ENCODE results near the gene MPC2.

MPC2 gene

DNA sequence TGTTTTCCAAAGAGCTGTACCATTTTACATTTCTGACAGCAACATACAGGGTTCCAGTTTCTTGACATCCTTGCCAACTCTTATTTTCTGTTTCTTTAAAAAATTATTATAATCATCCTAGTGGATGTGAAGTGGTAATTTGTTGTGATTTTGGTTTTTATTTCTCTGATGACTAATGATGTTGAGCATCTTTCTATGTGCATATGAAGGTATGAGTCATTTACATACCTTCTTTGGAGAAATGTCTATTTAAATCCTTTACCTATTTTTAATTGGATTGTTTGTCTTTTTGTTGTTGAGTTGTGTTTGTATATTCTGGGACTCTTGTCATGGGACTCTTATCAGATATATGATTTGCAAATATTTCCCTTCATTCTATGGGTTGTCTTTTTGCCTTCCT lies 20.8 kb upstream of the MPC2 start:
- Histone ChIP-seq H3K36me3 (ENCODE audit: control insufficient read depth, insufficient read depth, low read length) (no peaks in the 10 kb centered on the region; the same call in 1 of the 2 replicates), H3K27ac (ENCODE audit: low read length) (no peak overlapping the region), H3K9me3 (ENCODE audit: control insufficient read depth, insufficient read depth, low read length) (no peaks in the 10 kb centered on the region), H3K4me1 (ENCODE audit: control insufficient read depth, insufficient read depth, low read length) (no peaks in the 10 kb centered on the region), H3K27me3 (ENCODE audit: control insufficient read depth, insufficient read depth, low read length) (no peaks in the 10 kb centered on the region), H3K4me3 (ENCODE audit: low read length) (no peak overlapping the region)
- DNase-seq (ENCODE audit: low read depth, low spot score) = no peak

DNA sequence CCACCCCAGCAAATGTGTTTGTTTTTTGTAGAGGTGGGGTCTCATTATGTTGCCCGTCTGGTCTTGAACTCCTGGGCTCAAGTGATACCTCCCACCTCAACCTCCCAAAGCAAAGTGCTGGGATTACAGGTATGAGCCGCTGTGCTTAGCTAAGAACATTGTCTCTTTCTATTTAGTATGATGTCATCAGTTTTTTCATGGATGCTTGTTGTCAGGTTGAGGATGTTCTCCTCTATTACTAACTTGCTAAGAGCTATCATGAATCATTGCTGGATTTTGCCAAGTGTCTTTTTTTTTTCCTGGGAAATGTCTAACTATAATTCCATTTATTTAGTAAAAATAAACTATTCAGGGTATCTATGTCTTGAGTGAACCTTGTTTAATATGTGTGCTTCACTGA lies 19.0 kb upstream of the MPC2 start:
- no peak overlapping the region for H3K4me3 ChIP-seq (ENCODE audit: low read length)
- no peaks in the 10 kb centered on the region for H3K4me1 ChIP-seq (ENCODE audit: control insufficient read depth, insufficient read depth, low read length)
- H3K36me3 ChIP-seq (ENCODE audit: control insufficient read depth, insufficient read depth, low read length) = no peaks in the 10 kb centered on the region; the same call in 1 of the 2 replicates
- no peak for DNase-seq (ENCODE audit: low read depth, low spot score)
- no CpG with 5 or more reads among the region's 2 CpGs for WGBS (ENCODE audit: insufficient coverage, insufficient read length)
- H3K27me3 ChIP-seq (ENCODE audit: control insufficient read depth, insufficient read depth, low read length) = no peaks in the 10 kb centered on the region
- H3K9me3 ChIP-seq (ENCODE audit: control insufficient read depth, insufficient read depth, low read length) = no peaks in the 10 kb centered on the region
- no peak overlapping the region for H3K27ac ChIP-seq (ENCODE audit: low read length)

DNA sequence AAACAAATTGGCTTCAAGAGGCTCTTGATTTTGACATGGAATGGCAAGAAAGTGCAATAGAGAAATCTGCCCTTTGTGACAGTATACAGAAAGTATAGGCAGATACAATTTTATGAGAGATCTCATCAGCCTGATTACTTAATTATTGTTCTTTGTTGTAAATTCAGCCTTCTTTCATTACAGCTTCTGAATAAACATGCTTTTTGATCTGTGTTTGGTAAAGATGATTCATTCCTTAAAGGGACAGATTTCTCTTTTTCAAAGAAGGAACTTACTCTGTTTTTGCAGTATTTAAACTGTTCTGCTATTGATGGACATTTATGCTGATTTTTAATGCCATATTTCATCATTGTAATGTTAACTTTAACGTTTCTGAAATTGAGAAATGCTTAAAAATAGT lies 13.7 kb upstream of the MPC2 start:
- Histone ChIP-seq H3K4me1 (ENCODE audit: control insufficient read depth, insufficient read depth, low read length) (no peaks in the 10 kb centered on the region), H3K9me3 (ENCODE audit: control insufficient read depth, insufficient read depth, low read length) (no peaks in the 10 kb centered on the region), H3K27ac (ENCODE audit: low read length) (no peak overlapping the region), H3K4me3 (ENCODE audit: low read length) (no peak overlapping the region), H3K27me3 (ENCODE audit: control insufficient read depth, insufficient read depth, low read length) (no peaks in the 10 kb centered on the region), H3K36me3 (ENCODE audit: control insufficient read depth, insufficient read depth, low read length) (no peaks in the 10 kb centered on the region; the same call in 1 of the 2 replicates)
- DNase-seq (ENCODE audit: low read depth, low spot score) = no peak
- no CpG with 5 or more reads among the region's 1 CpG for WGBS (ENCODE audit: insufficient coverage, insufficient read length)

DNA sequence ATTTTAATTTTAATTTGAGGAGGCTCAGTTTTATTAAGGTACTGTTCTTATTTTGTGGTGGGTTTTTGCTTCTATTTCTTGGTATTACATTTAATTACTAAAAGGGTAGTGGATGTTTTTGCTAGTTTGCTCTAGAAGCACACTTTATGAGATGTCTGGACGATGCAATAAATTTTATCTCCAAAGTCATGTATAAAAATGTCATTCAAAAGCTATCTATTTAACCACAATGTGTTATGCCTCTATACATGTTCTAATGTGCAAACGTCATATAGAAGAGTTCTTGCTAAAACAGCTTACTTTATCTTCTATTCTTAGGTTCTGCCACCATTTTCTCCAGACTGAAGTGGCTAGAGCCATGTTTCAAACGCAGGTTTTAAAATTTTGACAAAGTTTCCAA lies 12.9 kb upstream of the MPC2 start:
- no peaks in the 10 kb centered on the region; the same call in 1 of the 2 replicates for H3K36me3 ChIP-seq (ENCODE audit: control insufficient read depth, insufficient read depth, low read length)
- H3K9me3 ChIP-seq (ENCODE audit: control insufficient read depth, insufficient read depth, low read length) = no peaks in the 10 kb centered on the region
- H3K4me1 ChIP-seq (ENCODE audit: control insufficient read depth, insufficient read depth, low read length) = no peaks in the 10 kb centered on the region
- H3K4me3 ChIP-seq (ENCODE audit: low read length) = no peak overlapping the region
- DNase-seq (ENCODE audit: low read depth, low spot score) = no peak
- no peaks in the 10 kb centered on the region for H3K27me3 ChIP-seq (ENCODE audit: control insufficient read depth, insufficient read depth, low read length)
- H3K27ac ChIP-seq (ENCODE audit: low read length) = no peak overlapping the region
- WGBS (ENCODE audit: insufficient coverage, insufficient read length) = no CpG with 5 or more reads among the region's 3 CpGs

DNA sequence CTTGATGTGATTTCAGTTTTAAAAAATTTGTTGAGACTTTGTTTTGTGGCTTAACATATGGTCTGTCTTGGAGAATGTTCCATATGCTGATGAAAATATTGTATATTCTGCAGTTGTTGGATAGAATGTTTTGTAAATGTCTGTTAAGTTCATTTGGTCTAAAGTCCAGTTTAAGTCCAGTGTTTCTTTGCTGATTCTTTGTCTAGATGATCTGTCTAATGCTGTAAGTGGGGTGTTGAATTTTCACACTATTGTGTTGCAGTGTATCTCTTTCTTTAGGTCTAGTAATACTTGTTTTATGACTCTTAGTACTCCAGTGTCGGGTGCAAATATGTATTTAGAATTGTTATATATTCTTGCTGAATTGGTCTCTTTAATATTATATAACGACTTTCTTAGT lies 10.9 kb upstream of the MPC2 start:
- Histone ChIP-seq H3K9me3 (ENCODE audit: control insufficient read depth, insufficient read depth, low read length) (no peaks in the 10 kb centered on the region), H3K27me3 (ENCODE audit: control insufficient read depth, insufficient read depth, low read length) (no peaks in the 10 kb centered on the region), H3K4me1 (ENCODE audit: control insufficient read depth, insufficient read depth, low read length) (no peaks in the 10 kb centered on the region), H3K36me3 (ENCODE audit: control insufficient read depth, insufficient read depth, low read length) (no peaks in the 10 kb centered on the region), H3K27ac (ENCODE audit: low read length) (no peak overlapping the region), H3K4me3 (ENCODE audit: low read length) (no peak overlapping the region)
- no peak for DNase-seq (ENCODE audit: low read depth, low spot score)
- WGBS (ENCODE audit: insufficient coverage, insufficient read length) = no CpG with 5 or more reads among the region's 2 CpGs

DNA sequence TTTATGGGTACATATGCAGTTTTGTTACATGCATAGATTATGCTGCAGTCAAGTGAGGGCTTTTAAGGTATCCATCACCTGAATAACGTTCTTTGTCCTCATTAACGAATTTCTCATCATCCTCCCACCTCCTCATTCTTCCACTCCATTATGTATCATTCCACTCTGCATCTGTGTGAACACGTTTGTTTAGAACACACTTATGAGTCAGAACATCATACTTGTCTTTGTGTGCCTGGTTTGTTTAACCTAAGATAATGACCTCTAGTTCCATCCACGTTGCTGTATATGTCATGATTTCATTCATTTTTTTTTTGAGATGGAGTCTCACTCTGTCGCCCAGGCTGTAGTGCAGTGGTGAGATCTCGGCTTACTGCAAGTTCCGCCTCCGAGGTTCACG lies 6.7 kb upstream of the MPC2 start:
- DNase-seq (ENCODE audit: low read depth, low spot score) = no peak
- 100% methylated on average over 2 of the region's 9 CpGs for WGBS (ENCODE audit: insufficient coverage, insufficient read length)
- no peaks in the 10 kb centered on the region for H3K36me3 ChIP-seq (ENCODE audit: control insufficient read depth, insufficient read depth, low read length)
- H3K27me3 ChIP-seq (ENCODE audit: control insufficient read depth, insufficient read depth, low read length) = no peaks in the 10 kb centered on the region
- no peaks in the 10 kb centered on the region for H3K4me1 ChIP-seq (ENCODE audit: control insufficient read depth, insufficient read depth, low read length)
- no peak overlapping the region for H3K27ac ChIP-seq (ENCODE audit: low read length)
- H3K4me3 ChIP-seq (ENCODE audit: low read length) = no peak overlapping the region
- no peaks in the 10 kb centered on the region for H3K9me3 ChIP-seq (ENCODE audit: control insufficient read depth, insufficient read depth, low read length)

DNA sequence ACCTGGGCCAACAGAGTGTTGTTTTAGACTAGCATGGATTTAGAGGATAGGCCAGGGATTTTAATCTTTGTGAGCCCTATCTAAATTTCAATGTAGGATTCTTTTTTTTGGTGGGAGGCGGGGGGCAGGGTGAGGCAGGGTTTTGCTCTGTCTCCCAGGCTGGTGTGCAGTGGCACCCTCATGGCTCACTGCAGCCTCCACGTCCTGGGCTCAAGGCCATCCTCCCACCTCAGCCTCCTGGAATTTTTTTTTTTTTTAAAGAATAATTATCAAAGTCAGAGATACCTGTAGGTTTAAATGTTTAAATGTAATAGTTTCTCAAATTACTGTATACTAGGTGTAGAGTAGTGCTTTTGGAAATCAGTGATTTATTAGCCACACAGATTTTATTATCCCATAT lies 3.4 kb upstream of the MPC2 start:
- no peak for DNase-seq (ENCODE audit: low read depth, low spot score)
- H3K4me3 ChIP-seq (ENCODE audit: low read length) = no peak overlapping the region
- WGBS (ENCODE audit: insufficient coverage, insufficient read length) = no CpG with 5 or more reads among the region's 2 CpGs

DNA sequence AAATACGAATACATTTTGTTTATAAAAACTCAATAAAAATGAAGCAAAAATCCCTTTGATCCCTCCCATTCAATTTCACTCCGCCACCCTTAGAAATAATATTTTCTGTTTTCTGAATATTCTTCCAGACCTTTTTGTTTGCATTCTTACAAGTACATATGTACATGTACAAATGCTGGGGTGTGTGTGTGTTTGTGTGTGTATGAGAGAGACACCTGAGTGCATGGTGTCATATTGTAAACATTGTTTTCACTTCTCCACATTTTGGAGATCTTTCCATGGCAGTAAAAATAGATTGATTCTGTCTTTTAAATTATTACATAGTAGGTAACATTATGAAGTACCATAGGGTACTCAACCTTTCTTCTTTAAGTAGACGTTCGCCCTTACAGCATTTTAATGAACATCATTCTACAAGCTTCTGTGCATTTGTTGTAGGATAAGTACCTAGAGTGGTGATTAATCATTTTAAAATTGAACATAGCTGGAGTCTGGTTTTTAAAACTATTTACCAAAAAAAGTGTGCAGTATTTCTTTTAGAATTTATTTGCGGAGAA lies 1.3 kb upstream of the MPC2 start:
- H3K36me3 ChIP-seq (ENCODE audit: control insufficient read depth, insufficient read depth, low read length) = no peaks in the 10 kb centered on the region
- H3K4me3 ChIP-seq (ENCODE audit: low read length) = peak overlapping the region; percentile 18; the same call in 1 of the 2 replicates
- DNase-seq (ENCODE audit: low read depth, low spot score) = no peak
- H3K27me3 ChIP-seq (ENCODE audit: control insufficient read depth, insufficient read depth, low read length) = no peaks in the 10 kb centered on the region
- no peaks in the 10 kb centered on the region for H3K9me3 ChIP-seq (ENCODE audit: control insufficient read depth, insufficient read depth, low read length)
- no CpG with 5 or more reads among the region's 5 CpGs for WGBS (ENCODE audit: insufficient coverage, insufficient read length)
- no peaks in the 10 kb centered on the region; the same call in 1 of the 2 replicates for H3K4me1 ChIP-seq (ENCODE audit: control insufficient read depth, insufficient read depth, low read length)
- H3K27ac ChIP-seq (ENCODE audit: low read length) = no peak overlapping the region

More for the DNA sequence above, 3.4 kb upstream of the MPC2 start:
- Histone ChIP-seq H3K27ac (ENCODE audit: low read length) (no peak overlapping the region), H3K36me3 (ENCODE audit: control insufficient read depth, insufficient read depth, low read length) (no peaks in the 10 kb centered on the region), H3K4me1 (ENCODE audit: control insufficient read depth, insufficient read depth, low read length) (no peaks in the 10 kb centered on the region; the same call in 1 of the 2 replicates), H3K27me3 (ENCODE audit: control insufficient read depth, insufficient read depth, low read length) (no peaks in the 10 kb centered on the region), H3K9me3 (ENCODE audit: control insufficient read depth, insufficient read depth, low read length) (no peaks in the 10 kb centered on the region)

DNA sequence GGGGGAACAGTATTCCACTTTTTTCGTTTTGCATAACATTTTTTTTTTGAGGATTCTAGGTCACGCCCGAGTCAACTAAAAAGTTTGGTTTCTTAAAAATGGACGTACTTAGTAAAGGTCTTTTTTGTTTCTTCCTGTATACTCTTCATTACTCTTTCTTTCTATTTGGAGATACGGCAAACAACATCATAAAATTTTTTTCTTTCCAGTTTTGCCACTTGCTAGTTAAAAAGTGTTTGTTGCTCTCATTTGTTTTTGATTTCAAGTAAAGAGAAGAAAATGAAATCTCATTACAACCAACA lies 788 bp upstream of the MPC2 start:
- H3K27me3 ChIP-seq (ENCODE audit: control insufficient read depth, insufficient read depth, low read length) = no peaks in the 10 kb centered on the region
- H3K36me3 ChIP-seq (ENCODE audit: control insufficient read depth, insufficient read depth, low read length) = no peaks in the 10 kb centered on the region
- H3K9me3 ChIP-seq (ENCODE audit: control insufficient read depth, insufficient read depth, low read length) = no peaks in the 10 kb centered on the region
- no peak overlapping the region for H3K27ac ChIP-seq (ENCODE audit: low read length)
- H3K4me1 ChIP-seq (ENCODE audit: control insufficient read depth, insufficient read depth, low read length) = no peaks in the 10 kb centered on the region; the same call in 1 of the 2 replicates
- DNase-seq (ENCODE audit: low read depth, low spot score) = no peak
- H3K4me3 ChIP-seq (ENCODE audit: low read length) = peak overlapping the region; percentile 75; the same call in 1 of the 2 replicates
- WGBS (ENCODE audit: insufficient coverage, insufficient read length) = no CpG with 5 or more reads among the region's 5 CpGs

DNA sequence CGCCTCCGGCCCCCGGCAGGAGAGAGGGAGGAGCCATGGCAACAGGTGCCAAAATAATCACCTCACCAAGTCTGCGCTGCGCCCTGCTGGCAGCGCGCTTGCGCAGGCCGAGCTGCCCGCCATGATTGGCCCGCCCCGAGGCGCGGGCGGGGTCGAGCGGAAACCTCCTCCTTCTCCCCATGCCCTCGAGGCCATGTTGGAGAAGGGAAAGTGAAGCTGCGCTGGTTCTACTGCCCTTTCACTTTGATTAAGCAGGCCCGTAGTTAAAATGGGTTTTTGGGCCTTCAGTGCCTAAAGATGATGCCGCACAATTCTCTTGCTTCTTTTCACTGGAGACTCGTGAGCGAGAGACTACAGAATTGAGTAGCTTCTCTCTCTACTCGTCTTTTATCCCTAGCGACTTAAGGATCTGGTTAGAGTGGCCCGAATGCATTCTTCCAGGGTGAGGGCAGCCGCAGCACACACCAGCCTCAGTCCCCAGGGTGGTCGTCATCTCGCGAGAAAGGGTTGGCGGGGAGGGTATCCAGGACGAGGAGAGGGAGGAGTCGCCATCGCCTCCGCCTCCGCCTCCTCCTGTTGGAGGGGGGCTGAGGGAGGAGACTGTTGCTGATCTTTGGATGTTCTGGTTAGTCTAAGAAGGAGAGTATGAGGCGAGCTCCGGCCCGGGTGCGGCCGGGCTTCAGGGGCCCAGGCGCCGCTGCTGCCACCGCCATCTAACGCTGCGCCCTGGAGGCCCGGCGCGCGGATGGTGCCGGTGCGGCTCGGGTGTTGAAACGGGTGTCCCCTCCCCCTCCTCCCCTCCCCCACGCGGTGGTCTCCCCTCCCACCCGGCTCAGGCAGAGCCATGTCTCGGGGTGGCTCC lies 573 bp downstream of the MPC2 start, which contains the start of gene DCAF6:
TSS of gene DCAF6 (plus strand) at position 616 of the 862 bp plus-strand sequence. CDS start at position 845, 229 bp downstream.
- DNase-seq (ENCODE audit: low read depth, low spot score) = peak; percentile 93
- WGBS (ENCODE audit: insufficient coverage, insufficient read length) = no CpG with 5 or more reads among the region's 58 CpGs
- Histone ChIP-seq H3K36me3 (ENCODE audit: control insufficient read depth, insufficient read depth, low read length) (no peaks in the 10 kb centered on the region), H3K9me3 (ENCODE audit: control insufficient read depth, insufficient read depth, low read length) (no peaks in the 10 kb centered on the region), H3K27me3 (ENCODE audit: control insufficient read depth, insufficient read depth, low read length) (no peaks in the 10 kb centered on the region), H3K4me3 (ENCODE audit: low read length) (peak within 1 kb of the TSS; percentile 75), H3K27ac (ENCODE audit: low read length) (no peak within 1 kb of the TSS), H3K4me1 (ENCODE audit: control insufficient read depth, insufficient read depth, low read length) (no peaks in the 10 kb centered on the region; the same call in 1 of the 2 replicates)

All from iPS DF 6.9 (cell line).